Thoracic aorta (tissue), 2 donors: Measurements from ENCODE around the gene CZIB. TPM values are rescaled to one million over a fixed set of nuclear protein-coding genes. Genes with fewer than 3 reads are reported as not detected.

ENCODE experiments used
- ATAC-seq: fragments of 150-250 bp; one replicate; pipeline ENCODE4 v1.8.0; 2017; ENCODE audit warnings: low read depth; ENCODE audit not compliant: insufficient number of reproducible peaks, low FRiP score
- DNase-seq: peaks from one replicate; pipeline ENCODE4 v3.0.0-alpha.2; 2020; ENCODE audit warnings: low spot score
- H3K27ac ChIP-seq, 2 donors: fragments of 200-600 bp; sonication (generic); 1 replicate in 1 of 2; 2 replicates in 1 of 2; pipeline ENCODE4 v1.5.1; 2016; ENCODE audit warnings: mild to moderate bottlenecking in 2 of 2, moderate library complexity in 2 of 2
- H3K27me3 ChIP-seq: fragments of 200-600 bp; sonication (generic); replicated peaks from 2 replicates; pipeline ENCODE4 v1.6.0; 2016; ENCODE audit warnings: mild to moderate bottlenecking; ENCODE audit not compliant: insufficient read depth
- H3K36me3 ChIP-seq: fragments of 200-600 bp; sonication (generic); one replicate; pipeline ENCODE4 v1.5.1; 2016
- H3K4me1 ChIP-seq, 2 donors: fragments of 200-600 bp; sonication (generic); 1 replicate in 1 of 2; 2 replicates in 1 of 2; pipeline versions ENCODE4 v1.5.1 to v1.6.0; 2016; ENCODE audit warnings: low read depth in 2 of 2, mild to moderate bottlenecking in 1 of 2; ENCODE audit not compliant: control insufficient read depth in 1 of 2
- H3K4me3 ChIP-seq: fragments of 200-600 bp; sonication (generic); 2 replicates; pipeline ENCODE4 v1.5.1; 2016; ENCODE audit warnings: mild to moderate bottlenecking
- H3K9me3 ChIP-seq: fragments of 200-600 bp; sonication (generic); 2 replicates; pipeline ENCODE4 v1.5.1; 2016
- total RNA-seq, 2 donors: library from RNA; depleted of rRNA; stranded (reverse); fragments of >200 nt; gene quantifications; one replicate each; pipeline versions ENCODE4 v1.1.0 to v1.2.3, GENCODE V29; 2016
- TF ChIP-seq, protein P1 (sequence below): fragments of 200-600 bp; sonication (generic); IDR thresholded peaks from one replicate; pipeline ENCODE4 v1.5.1; 2019; ENCODE audit warnings: antibody characterized with exemption

CZIB gene
- total RNA-seq, result 10 to 100 TPM; 46.4 to 49.6 TPM

DNA sequence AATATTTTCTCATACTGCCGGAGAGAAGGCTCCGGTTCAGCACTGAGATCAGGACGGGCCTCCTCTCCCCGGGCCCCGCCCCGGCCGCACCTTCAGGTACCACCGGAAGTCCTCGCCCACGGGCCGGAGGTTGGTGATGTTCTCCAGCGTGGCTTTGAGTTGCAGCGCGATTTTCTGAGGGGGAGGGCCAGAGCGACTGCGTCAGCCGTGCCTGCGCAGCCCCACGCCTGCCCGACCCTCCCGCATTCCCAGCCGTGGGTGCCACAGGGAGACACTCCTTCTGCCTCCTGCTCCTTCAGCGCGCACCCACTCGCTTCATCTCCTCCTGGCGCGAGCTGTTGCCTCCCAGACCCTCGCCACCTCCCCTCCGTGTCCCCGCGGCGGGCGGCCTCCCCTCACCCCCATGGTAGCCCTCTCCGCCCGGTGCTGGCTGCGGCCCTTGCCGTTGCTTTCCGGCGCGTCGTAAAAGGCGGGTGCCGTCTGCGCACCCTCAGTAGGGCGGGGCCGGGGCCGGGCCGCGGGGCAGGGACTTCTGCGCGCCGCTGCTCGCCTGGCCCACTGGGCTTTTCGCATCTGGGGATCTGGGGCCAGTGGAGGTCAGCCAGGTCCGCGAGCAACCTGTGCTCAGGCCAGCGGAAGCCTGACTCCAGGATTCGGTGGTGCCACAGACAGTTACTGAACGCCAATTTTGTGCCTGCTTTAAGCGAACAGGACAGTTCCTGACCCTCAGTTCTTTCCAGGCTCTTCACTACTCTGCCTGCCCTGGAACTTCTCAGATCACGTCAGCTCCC is at the start of gene CZIB:
Gene CZIB (minus strand): TSS at position 464 of the 791 bp plus-strand sequence. CDS start 59 bp downstream, at position 405.
- H3K4me3 ChIP-seq, result peak within 1 kb of the TSS; percentile 91
- H3K27ac ChIP-seq, result peak within 1 kb of the TSS; percentile 88 to 97
- no peaks in the 10 kb centered on the region for H3K9me3 ChIP-seq
- no peaks in the 10 kb centered on the region for H3K27me3 ChIP-seq
- H3K4me1 ChIP-seq, result peaks cover 3 to 17% of the 10 kb centered on the region in 2 donors
- H3K36me3 ChIP-seq, result no peaks in the 10 kb centered on the region
- ATAC-seq (peak; percentile 93), DNase-seq (peak; percentile 79)
- TF ChIP-seq, protein P1, sequence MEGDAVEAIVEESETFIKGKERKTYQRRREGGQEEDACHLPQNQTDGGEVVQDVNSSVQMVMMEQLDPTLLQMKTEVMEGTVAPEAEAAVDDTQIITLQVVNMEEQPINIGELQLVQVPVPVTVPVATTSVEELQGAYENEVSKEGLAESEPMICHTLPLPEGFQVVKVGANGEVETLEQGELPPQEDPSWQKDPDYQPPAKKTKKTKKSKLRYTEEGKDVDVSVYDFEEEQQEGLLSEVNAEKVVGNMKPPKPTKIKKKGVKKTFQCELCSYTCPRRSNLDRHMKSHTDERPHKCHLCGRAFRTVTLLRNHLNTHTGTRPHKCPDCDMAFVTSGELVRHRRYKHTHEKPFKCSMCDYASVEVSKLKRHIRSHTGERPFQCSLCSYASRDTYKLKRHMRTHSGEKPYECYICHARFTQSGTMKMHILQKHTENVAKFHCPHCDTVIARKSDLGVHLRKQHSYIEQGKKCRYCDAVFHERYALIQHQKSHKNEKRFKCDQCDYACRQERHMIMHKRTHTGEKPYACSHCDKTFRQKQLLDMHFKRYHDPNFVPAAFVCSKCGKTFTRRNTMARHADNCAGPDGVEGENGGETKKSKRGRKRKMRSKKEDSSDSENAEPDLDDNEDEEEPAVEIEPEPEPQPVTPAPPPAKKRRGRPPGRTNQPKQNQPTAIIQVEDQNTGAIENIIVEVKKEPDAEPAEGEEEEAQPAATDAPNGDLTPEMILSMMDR, result no peak

DNA sequence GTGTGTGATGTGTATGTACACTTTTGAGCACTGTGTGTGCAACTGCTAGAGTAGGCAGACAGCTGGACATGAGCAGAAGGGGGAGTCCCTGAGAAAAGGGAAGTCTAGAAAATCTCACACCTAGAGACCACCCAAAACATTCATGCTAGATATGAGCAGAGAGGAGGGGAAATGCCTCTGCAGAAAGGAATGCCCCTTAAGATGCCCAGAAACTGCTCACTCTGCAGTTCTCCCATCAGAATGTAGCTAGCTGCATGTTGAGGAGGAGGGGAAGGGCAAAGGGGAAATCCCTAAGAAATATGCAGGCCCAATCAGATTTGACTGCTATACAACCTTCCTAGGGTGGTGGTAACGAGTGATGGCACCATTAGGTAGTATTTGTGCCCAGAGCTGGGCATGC is 49.7 kb upstream of the CZIB start:
- Histone ChIP-seq H3K36me3 (peaks cover 3% of the 10 kb centered on the region), H3K27me3 (no peaks in the 10 kb centered on the region), H3K27ac (no peak overlapping the region), H3K4me1 (no peaks in the 10 kb centered on the region), H3K9me3 (no peaks in the 10 kb centered on the region), H3K4me3 (no peak overlapping the region)
- no peak for ATAC-seq
- TF ChIP-seq, protein P1, result no peak
- DNase-seq, result no peak

DNA sequence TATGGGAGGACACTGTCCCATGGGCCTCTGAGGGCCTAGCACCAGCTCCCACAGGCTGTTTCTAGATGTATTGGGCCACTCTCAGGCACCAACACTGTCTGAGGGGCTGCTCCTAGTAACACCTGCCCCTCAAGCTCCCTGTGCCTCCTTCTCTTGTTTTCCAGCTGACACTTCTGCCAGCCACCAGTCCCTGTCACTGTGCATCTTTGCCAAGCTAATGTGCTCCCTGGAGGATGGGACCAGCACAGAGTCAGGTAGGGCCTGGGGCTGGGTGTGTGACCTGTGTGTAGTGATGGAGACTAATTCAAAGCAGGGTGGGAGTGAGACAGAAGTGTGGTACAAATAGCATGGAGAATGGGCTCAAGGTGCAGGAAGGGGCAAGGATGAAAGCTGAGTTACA is 47.3 kb upstream of the CZIB start:
- Histone ChIP-seq H3K27me3 (no peaks in the 10 kb centered on the region), H3K9me3 (no peaks in the 10 kb centered on the region), H3K4me1 (no peaks in the 10 kb centered on the region), H3K27ac (no peak overlapping the region), H3K4me3 (no peak overlapping the region), H3K36me3 (peaks cover 3% of the 10 kb centered on the region)
- no peak for ATAC-seq
- TF ChIP-seq, protein P1, result no peak
- DNase-seq, result no peak

DNA sequence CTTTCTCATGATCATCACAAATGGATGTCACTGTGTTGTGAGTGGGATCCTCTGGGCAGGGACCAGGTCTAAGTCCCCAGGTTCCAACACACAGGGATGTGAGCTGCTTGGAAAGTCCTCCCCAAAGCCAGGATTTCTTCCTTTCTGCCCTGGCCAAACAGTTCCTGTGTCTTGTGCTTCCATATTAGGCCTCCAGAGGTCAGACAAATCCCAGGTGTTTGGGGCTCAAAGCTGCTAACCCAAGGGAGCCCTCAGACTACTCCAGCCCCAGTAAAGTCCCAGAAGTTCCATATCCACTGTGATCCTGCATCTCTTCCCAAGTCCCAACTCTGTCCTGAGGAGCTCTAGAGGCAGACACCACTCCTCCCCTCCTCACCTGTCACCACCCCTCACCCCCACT is 45.6 kb upstream of the CZIB start:
- peaks cover 3% of the 10 kb centered on the region for H3K36me3 ChIP-seq
- H3K4me3 ChIP-seq, result no peak overlapping the region
- TF ChIP-seq, protein P1, result no peak
- ATAC-seq (no peak), DNase-seq (no peak)
- no peaks in the 10 kb centered on the region for H3K27me3 ChIP-seq
- no peak overlapping the region for H3K27ac ChIP-seq
- H3K4me1 ChIP-seq, result no peaks in the 10 kb centered on the region
- no peaks in the 10 kb centered on the region for H3K9me3 ChIP-seq

DNA sequence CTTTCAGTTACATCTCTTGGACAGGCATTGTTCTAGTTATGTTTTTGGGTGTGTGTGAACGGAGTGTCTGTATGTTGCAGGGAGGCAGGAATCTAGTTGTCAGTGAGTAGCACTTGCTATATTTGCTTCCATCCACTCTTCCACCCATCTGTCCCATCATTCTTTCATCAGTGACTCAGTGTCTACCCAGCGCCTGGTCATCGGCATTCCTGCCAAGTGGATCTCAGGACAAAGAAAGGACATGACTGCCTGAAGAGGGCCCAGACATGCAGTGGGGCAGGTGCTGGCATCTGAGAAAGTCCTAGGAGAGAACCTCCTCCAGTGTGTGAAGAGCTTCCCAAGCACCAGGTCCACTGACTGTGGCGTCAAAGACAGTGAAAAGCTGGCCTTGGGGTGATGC is 45.1 kb upstream of the CZIB start:
- H3K9me3 ChIP-seq, result no peaks in the 10 kb centered on the region
- no peak overlapping the region for H3K4me3 ChIP-seq
- DNase-seq (no peak), ATAC-seq (no peak)
- peaks cover 3% of the 10 kb centered on the region for H3K36me3 ChIP-seq
- H3K4me1 ChIP-seq, result no peaks in the 10 kb centered on the region
- TF ChIP-seq, protein P1, result no peak
- H3K27me3 ChIP-seq, result no peaks in the 10 kb centered on the region
- no peak overlapping the region for H3K27ac ChIP-seq
